Stimulated activated CD4-positive, alpha-beta T cell treated with anti-CD3 and anti-CD28 coated beads, Interleukin-12 subunit alpha, Interleukin-12 subunit beta, amount 100 ng/mL, for 24 hours (primary cell): ENCODE results near the gene JAK3.
A peak's percentile ranks its signal among the peaks of the same experiment; 100 is the strongest.
"Not testable (repeated sequence)": the region's sequence is repeated elsewhere in the genome, so short reads cannot be mapped to it uniquely, and the experiment has no call there.

Experiments used
- DNase-seq, 2 experiments: peaks; one replicate each; pipeline ENCODE4 v3.0.0-alpha.2; 2020; ENCODE audit warnings: low read depth in 2 of 2

Gene JAK3

GRCh38 chr19:17803264-17803896 is 44.4 kb downstream of the JAK3 start:
- no peak for DNase-seq

- DNase-seq, result no peak
Observed at GRCh38 chr19:17802137-17802858, 45.5 kb downstream of the JAK3 start.

DNA sequence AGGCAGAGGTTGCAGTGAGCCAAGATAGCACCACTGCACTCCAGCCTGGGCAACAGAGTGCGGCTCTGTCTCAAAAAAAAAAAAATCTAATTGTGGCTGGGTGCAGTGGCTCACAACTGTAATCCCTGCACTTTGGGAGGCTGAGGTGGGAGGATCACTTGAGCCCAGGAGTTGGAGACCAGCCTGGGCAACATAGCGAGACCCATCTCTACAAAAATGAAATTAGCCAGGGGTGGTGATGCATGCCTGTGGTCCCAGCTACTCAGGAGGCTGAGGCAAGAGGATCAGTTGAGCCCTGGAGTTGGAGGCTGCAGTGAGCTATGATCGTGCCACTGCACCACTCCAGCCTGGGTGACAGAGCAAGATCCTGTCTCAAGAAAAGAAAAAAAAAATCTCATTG is 49.2 kb downstream of the JAK3 start:
- not testable (repeated sequence) for DNase-seq

DNA sequence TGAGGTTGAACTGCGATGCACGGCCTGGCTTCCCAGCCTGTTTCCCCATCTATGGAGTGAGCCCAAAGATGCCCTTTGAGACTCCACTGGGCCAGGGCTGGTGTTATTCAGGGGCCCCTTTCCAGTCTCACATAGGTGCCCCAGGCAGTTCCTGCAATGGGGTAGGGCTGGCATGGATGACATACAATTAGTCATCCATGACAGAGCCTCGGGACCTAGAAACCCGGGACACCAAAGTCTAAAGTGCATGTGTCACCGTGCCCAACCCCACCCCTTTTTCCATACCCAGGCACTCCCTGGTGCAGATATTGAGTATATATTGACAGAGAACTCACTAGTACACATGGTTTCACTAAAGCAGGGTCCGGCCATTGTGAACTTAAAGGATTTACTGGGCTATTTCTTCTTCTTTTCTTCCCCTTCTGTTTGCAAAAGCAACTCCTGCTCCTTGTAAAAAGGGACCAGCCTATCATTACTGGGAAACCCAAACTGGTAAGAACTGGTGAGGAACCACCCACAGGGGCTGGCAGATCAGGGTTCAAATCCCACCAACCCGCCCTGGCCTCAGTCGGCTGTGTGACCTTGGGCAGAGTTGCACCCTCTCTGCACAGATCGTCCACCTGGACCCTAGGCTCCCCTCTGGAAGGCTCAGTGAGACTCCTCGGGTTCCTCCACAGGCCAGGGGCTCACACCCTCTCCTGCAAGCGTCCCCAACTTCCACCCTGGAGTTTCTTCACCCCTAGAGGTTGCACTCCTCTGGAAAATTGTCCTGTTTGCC is 50.2 kb downstream of the JAK3 start:
- peak; percentile 34 to 66 for DNase-seq

GRCh38 chr19:17796838-17797423 is 50.9 kb downstream of the JAK3 start:
- DNase-seq, result no peak

DNA sequence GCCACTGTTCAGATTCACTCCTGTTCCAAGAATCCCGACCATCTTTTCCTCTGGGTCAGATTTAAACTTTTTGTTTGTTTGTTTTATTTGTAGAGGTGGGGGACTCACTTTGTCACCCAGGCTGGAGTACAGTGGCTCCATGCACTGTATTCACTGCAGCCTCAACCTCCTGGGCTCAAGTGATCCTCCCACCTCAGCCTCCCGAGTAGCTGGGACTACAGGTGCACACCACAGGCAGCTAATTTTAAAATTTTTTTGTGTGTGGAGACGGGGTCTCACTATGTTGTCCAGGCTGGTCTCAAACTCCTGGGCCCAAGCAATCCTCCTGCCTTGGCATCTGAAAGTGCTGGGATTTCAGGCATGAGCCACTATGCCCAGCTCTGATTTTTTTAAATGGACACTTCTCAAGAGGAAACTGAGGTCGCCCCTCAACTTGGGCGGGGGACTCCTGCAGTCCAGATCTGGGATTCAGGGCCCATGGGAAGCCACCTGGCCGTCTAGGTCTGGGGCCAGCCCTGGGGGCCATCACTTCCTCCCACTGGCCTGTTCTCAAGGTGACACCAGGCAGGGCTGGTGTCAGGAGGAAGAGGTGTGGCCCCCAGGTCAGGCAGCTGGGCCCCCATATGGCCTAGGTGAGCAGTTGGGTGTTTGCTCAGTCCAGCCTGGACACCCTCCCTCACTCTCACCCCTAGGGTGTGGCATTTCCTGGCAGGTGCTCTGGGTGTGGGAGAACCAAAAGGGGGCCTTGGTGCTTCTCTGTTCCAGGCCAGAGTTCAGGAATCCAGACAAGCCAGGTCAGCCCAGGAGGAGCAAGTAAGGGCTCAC is 51.6 kb downstream of the JAK3 start:
- DNase-seq, result no peak

- DNase-seq, result no peak
Observed at GRCh38 chr19:17795495-17795856, 52.3 kb downstream of the JAK3 start.

DNA sequence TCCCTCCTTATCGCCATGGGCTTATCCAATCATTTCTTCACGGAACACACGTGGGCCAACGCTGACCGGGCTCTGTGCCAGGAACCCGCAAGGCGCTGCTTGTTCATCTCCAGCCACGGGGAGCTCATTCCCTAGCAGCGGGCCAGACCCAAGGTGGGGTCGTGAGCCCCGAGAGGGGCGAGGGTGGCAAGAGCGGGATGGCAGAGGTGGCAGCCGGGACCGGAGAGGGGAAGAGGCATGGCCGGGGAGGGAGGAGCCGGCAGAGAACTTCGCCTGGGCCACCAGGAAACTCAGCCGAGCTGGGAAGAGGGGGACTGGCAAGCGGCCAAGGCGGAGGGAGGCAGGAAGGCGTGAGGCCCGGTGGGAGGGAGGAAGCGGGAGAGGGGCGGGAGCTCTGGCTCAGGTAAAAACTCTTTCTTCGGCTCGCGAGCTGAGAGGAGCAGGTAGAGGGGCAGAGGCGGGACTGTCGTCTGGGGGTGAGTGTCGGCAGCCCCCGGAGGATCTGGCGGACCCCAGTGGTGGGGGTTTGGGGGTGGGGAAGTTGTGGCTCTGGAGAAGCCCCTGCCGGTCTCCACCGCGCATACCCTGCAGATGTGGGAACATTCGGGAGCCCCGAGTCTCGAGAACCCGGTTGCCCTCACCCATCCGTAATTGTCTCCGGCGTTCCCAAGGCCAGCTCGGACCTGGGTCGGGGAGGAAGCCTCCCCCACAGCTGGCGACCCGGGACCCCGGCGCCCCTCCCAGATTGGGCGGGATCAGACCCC is 52.9 kb downstream of the JAK3 start, which contains the start of gene B3GNT3:
Gene B3GNT3, plus strand, starts transcription at position 408 of the 764 bp plus-strand sequence. CDS start 12,670 bp downstream, outside the sequence.
- DNase-seq, result no peak

- no peak for DNase-seq
Observed at GRCh38 chr19:17794412-17794730, 53.4 kb downstream of the JAK3 start.

- DNase-seq, result no peak
Observed at GRCh38 chr19:17790059-17790780, 57.6 kb downstream of the JAK3 start.

- no peak for DNase-seq
Observed at GRCh38 chr19:17788632-17789031, 59.1 kb downstream of the JAK3 start.

- DNase-seq, result no peak
Observed at GRCh38 chr19:17787274-17787913, 60.4 kb downstream of the JAK3 start.

GRCh38 chr19:17784201-17785008 is 63.4 kb downstream of the JAK3 start:
- peak; percentile 52 to 74 for DNase-seq

GRCh38 chr19:17783721-17784120 is 64.1 kb downstream of the JAK3 start:
- DNase-seq, result not testable (repeated sequence)

- no peak for DNase-seq
Observed at GRCh38 chr19:17780781-17781180, 67.0 kb downstream of the JAK3 start.

GRCh38 chr19:17778968-17779929 is 68.5 kb downstream of the JAK3 start:
- DNase-seq, result no peak

DNA sequence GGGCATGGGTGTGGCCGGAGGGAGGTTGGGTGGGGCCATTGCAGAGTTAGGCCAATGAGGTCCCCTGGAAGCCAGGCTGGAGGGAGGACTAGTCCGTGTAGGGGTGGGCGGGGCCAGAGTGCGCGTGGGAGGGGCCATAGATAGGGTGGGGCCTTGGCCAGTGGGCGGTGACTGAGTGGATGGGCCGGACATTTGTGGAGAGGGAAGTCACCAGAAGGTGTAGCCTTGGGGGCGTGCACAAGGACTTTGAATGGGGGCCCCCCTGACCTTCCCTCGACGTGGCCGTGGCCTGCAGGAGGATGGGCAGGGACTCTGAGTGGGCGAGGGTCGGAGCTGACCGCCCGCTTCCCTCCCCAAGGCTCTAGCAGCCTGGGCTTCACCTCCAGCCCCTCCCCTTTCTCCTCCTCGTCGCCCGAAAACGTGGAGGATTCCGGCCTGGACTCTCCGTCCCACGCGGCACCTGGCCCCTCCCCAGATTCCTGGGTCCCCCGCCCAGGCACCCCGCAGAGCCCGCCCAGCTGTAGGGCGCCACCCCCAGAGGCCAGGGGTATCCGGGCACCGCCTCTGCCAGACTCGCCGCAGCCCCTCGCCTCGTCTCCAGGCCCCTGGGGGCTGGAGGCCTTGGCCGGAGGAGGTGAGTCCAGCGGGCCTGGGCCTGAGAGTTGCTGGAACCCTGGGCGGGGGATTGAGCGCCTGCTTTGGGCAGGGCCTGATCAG is 69.4 kb downstream of the JAK3 start:
- DNase-seq, result peak; percentile 17 to 62
